Hematopoietic multipotent progenitor cell treated with erythropoietin and hydrocortisone succinate and interleukin-3 and kit ligand, for 4 days (in vitro differentiated cells): ENCODE measurements around the gene ANXA3.
A peak's percentile ranks its signal among the peaks of the same experiment; 100 is the strongest.

Source experiments
- DNase-seq: peaks from one replicate; pipeline ENCODE4 v3.0.0-alpha.2; 2015

ANXA3 gene

GRCh38 chr4:78645853-78646757 lies 94.5 kb downstream of the ANXA3 start:
- DNase-seq, result peak; percentile 59

GRCh38 chr4:78647272-78647671 lies 95.7 kb downstream of the ANXA3 start:
- no peak for DNase-seq

- DNase-seq, result no peak
Measured at GRCh38 chr4:78648640-78649363, 97.2 kb downstream of the ANXA3 start.

GRCh38 chr4:78650106-78651024 lies 98.8 kb downstream of the ANXA3 start:
- peak; percentile 77 for DNase-seq

GRCh38 chr4:78651250-78651860 lies 99.8 kb downstream of the ANXA3 start:
- DNase-seq, result no peak

- DNase-seq, result peak; percentile 19
Measured at GRCh38 chr4:78652282-78652876, 100.8 kb downstream of the ANXA3 start.

GRCh38 chr4:78653655-78654054 lies 102.1 kb downstream of the ANXA3 start:
- peak; percentile 75 for DNase-seq

- no peak for DNase-seq
Measured at GRCh38 chr4:78654807-78655206, 103.2 kb downstream of the ANXA3 start.

GRCh38 chr4:78656968-78657445 lies 105.4 kb downstream of the ANXA3 start:
- peak; percentile 57 for DNase-seq

GRCh38 chr4:78659264-78659663 lies 107.7 kb downstream of the ANXA3 start:
- no peak for DNase-seq

GRCh38 chr4:78659665-78660064 lies 108.1 kb downstream of the ANXA3 start:
- DNase-seq, result no peak
